Smooth muscle cell of the umbilical artery (primary cell): ENCODE measurements around the gene POLR2A. TPM values are rescaled to one million over a fixed set of nuclear protein-coding genes. Genes with fewer than 3 reads are reported as not detected.

Source experiments
- total RNA-seq: library from RNA; depleted of rRNA; stranded (reverse); fragments of >200 nt; gene quantifications from 2 replicates; pipeline ENCODE4 v1.2.3, GENCODE V29; 2014

POLR2A gene
- 89.1 and 138 TPM in 2 replicates for total RNA-seq

GRCh38 chr17:7484067-7484918 lies at the start of gene POLR2A:
TSS of gene POLR2A (plus strand) at chr17:7484366.

GRCh38 chr17:7439462-7440112 lies 44.6 kb upstream of the POLR2A start, which contains the start of gene FGF11:
TSS of gene FGF11 (plus strand) at chr17:7439512. CDS start at chr17:7439621, 109 bp downstream.

GRCh38 chr17:7444682-7445618 lies 39.2 kb upstream of the POLR2A start, which contains the start of gene CHRNB1:
TSS of gene CHRNB1 (plus strand) at chr17:7445061. CDS start at chr17:7445128, 67 bp downstream.

GRCh38 chr17:7479213-7480088 lies 4.7 kb upstream of the POLR2A start, which contains the start of gene ZBTB4:
TSS of gene ZBTB4 (minus strand) at chr17:7479631. CDS start at chr17:7466801, 12,830 bp downstream.

GRCh38 chr17:7481275-7481674 lies 2.9 kb upstream of the POLR2A start, which contains the start of gene SLC35G6:
TSS of gene SLC35G6 (plus strand) at chr17:7481446. CDS start at chr17:7481517, 71 bp downstream.

GRCh38 chr17:7548585-7549400 lies 64.6 kb downstream of the POLR2A start, which contains the start of gene TNFSF12:
TSS of gene TNFSF12 (plus strand) at chr17:7549058. CDS start at chr17:7549154, 96 bp downstream.

Other genes starting within 250 kb of the POLR2A start
- 60.4 and 61.2 TPM in 2 replicates for gene DVL2, start 249.8 kb upstream of the POLR2A start, total RNA-seq
- 33.0 and 41.3 TPM in 2 replicates for gene PHF23, start 244.9 kb upstream of the POLR2A start, total RNA-seq
- gene GABARAP, start 241.9 kb upstream of the POLR2A start, total RNA-seq, result 153 and 179 TPM in 2 replicates
- gene CTDNEP1, start 232.6 kb upstream of the POLR2A start, total RNA-seq, result 32.1 and 51.9 TPM in 2 replicates
- 23.2 and 30.9 TPM in 2 replicates for gene ELP5, start 232.2 kb upstream of the POLR2A start, total RNA-seq
- 0.60 TPM in 1 of 2 replicates, not detected in the other for gene CLDN7, start 221.9 kb upstream of the POLR2A start, total RNA-seq
- gene SLC2A4, start 202.6 kb upstream of the POLR2A start, total RNA-seq, result not detected in 2 replicates
- not detected in 2 replicates for gene YBX2, start 189.7 kb upstream of the POLR2A start, total RNA-seq
- 513 and 520 TPM in 2 replicates for gene EIF5A, start 176.7 kb upstream of the POLR2A start, total RNA-seq
- gene GPS2, start 169.0 kb upstream of the POLR2A start, total RNA-seq, result 24.6 and 29.5 TPM in 2 replicates
- 20.8 and 24.0 TPM in 2 replicates for gene NEURL4, start 155.0 kb upstream of the POLR2A start, total RNA-seq
- 0.09 and 4.8 TPM in 2 replicates for gene ACAP1, start 147.8 kb upstream of the POLR2A start, total RNA-seq
- gene KCTD11, start 132.2 kb upstream of the POLR2A start, total RNA-seq, result 14.6 and 15.1 TPM in 2 replicates
- gene TMEM95, start 129.2 kb upstream of the POLR2A start, total RNA-seq, result not detected in 2 replicates
- 0.09 and 1.2 TPM in 2 replicates for gene TNK1, start 103.3 kb upstream of the POLR2A start, total RNA-seq
- gene PLSCR3, start 89.8 kb upstream of the POLR2A start, total RNA-seq, result 22.3 and 65.3 TPM in 2 replicates
- gene TMEM256, start 80.3 kb upstream of the POLR2A start, total RNA-seq, result 34.6 and 80.8 TPM in 2 replicates
- gene NLGN2, start 76.5 kb upstream of the POLR2A start, total RNA-seq, result 15.1 and 24.1 TPM in 2 replicates
- not detected in 2 replicates for gene SPEM1, start 64.0 kb upstream of the POLR2A start, total RNA-seq
- not detected in 2 replicates for gene SPEM2, start 58.8 kb upstream of the POLR2A start, total RNA-seq
- not detected in 2 replicates for gene SPEM3, start 55.5 kb upstream of the POLR2A start, total RNA-seq
- gene TMEM102, start 48.9 kb upstream of the POLR2A start, total RNA-seq, result 1.8 and 3.6 TPM in 2 replicates
- 5.3 and 7.2 TPM in 2 replicates for gene FGF11, start 44.9 kb upstream of the POLR2A start, total RNA-seq
- 3.4 and 6.2 TPM in 2 replicates for gene CHRNB1, start 39.3 kb upstream of the POLR2A start, total RNA-seq
- gene ZBTB4, start 4.7 kb upstream of the POLR2A start, total RNA-seq, result 19.6 and 28.2 TPM in 2 replicates
- gene SLC35G6, start 2.9 kb upstream of the POLR2A start, total RNA-seq, result not detected in 2 replicates
- 7.4 and 16.3 TPM in 2 replicates for gene TNFSF12, start 64.7 kb downstream of the POLR2A start, total RNA-seq
- 0.83 TPM in 1 of 2 replicates, not detected in the other for gene TNFSF13, start 74.4 kb downstream of the POLR2A start, total RNA-seq
- gene SENP3, start 77.6 kb downstream of the POLR2A start, total RNA-seq, result 64.1 and 68.3 TPM in 2 replicates
- gene CD68, start 95.3 kb downstream of the POLR2A start, total RNA-seq, result 5.6 and 14.5 TPM in 2 replicates
- 66.1 and 69.8 TPM in 2 replicates for gene MPDU1, start 99.5 kb downstream of the POLR2A start, total RNA-seq
- gene SOX15, start 105.7 kb downstream of the POLR2A start, total RNA-seq, result 0.30 and 0.32 TPM in 2 replicates
- 50.5 and 56.3 TPM in 2 replicates for gene FXR2, start 130.5 kb downstream of the POLR2A start, total RNA-seq
- 18.7 and 37.4 TPM in 2 replicates for gene SAT2, start 143.5 kb downstream of the POLR2A start, total RNA-seq
- 0.37 TPM in 1 of 2 replicates, not detected in the other for gene SHBG, start 145.8 kb downstream of the POLR2A start, total RNA-seq
- gene ATP1B2, start 166.6 kb downstream of the POLR2A start, total RNA-seq, result not detected in 2 replicates
- gene TP53, start 203.1 kb downstream of the POLR2A start, total RNA-seq, result 31.2 and 43.6 TPM in 2 replicates
- gene WRAP53, start 204.1 kb downstream of the POLR2A start, total RNA-seq, result 3.0 and 4.3 TPM in 2 replicates
- under 0.01 and 0.23 TPM in 2 replicates for gene EFNB3, start 220.8 kb downstream of the POLR2A start, total RNA-seq
- gene DNAH2, start 233.4 kb downstream of the POLR2A start, total RNA-seq, result under 0.01 and 0.05 TPM in 2 replicates